Globus pallidus (tissue), 1 donor: ENCODE measurements around the gene ZMYND8.
"Not testable (repeated sequence)": the region's sequence is repeated elsewhere in the genome, so short reads cannot be mapped to it uniquely, and the experiment has no call there.

Experiments
- DNase-seq: peaks from one replicate; pipeline ENCODE4 v3.0.0-alpha.2; 2015; ENCODE audit warnings: low spot score

The ZMYND8 gene

DNA sequence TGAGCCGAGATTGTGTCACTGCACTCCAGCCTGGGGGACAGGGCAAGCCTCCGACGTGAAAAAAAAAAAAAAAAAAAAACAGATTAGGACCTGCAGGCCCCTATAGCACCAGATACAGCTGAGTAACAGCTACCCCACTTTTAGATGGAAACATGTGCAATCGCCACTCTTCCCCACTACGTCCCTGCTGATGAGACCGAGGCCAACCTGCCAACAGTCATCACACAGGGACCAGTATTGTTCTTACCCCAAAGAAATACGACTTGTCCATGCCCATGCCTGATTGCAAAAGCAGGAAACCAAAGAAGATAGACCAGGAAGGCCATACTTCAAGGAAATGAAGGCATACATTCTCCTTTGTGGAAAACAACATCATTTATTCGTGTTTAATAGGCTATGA, 45.8 kb downstream of the ZMYND8 start:
- DNase-seq = no peak

DNA sequence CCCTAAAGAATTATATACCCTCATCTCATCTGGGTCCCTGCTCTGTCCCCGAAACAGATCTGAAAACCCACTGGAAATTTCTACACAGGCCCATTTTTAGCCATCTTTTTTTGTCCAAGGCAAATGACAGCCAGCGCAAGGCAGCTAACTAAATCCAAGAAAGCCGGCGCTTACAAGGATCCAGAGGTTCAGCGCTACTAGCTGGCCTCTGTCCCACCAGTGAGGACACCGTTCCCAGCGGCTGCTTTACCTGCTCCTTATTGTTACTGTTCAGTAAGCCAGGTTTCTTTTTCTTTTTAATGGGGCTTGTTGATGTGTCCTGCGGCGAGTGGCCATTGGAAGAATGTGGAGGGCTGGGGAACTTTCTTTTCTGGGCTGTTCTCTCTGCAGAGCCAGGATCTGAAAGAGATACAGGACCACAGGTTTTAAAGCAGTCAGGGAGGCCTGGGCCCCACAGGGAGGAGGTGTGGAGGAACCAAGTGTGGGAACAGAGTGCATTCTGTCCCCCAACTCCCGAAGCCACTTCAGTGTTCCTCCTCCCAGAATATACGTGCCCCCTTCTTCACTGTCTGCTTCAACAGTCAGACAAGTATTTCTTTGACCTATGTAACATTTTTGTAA, 46.6 kb downstream of the ZMYND8 start:
- DNase-seq = no peak

DNA sequence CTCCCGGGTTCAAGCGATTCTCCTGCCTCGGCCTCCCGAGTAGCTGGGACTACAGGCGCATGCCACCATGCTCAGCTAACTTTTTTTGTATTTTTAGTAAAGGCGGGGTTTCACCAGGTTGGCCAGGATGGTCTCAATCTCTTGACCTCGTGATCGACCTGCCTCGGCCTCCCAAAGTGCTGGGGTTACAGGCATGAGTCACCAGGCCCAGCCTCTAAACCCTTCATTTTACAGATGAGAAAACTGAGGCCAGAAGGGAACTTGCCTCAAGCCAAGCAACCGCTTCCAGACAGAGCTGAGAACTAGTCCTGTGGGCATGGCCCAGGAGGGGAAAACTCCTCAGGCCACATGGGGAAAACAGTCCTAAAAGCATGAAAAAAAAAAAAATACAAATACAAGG, 47.1 kb downstream of the ZMYND8 start:
- DNase-seq = no peak

DNA sequence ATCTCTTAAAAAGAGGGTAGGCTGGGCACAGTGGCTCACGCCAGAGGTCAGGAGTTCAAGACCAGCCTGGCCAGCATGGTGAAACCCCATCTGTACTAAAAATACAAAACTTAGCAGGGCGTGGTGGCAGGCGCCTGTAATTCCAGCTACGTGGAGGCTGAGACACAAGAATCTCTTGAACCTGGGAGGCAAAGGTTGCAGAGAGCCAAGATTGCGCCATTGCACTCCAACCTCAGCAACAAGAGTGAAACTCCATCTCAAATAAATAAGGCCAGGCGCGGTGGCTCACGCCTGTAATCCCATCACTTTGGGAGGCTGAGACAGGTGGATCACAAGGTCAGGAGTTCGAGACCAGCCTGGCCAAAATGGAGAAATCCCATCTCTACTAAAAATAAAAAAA, 48.9 kb downstream of the ZMYND8 start:
- not testable (repeated sequence) for DNase-seq

DNA sequence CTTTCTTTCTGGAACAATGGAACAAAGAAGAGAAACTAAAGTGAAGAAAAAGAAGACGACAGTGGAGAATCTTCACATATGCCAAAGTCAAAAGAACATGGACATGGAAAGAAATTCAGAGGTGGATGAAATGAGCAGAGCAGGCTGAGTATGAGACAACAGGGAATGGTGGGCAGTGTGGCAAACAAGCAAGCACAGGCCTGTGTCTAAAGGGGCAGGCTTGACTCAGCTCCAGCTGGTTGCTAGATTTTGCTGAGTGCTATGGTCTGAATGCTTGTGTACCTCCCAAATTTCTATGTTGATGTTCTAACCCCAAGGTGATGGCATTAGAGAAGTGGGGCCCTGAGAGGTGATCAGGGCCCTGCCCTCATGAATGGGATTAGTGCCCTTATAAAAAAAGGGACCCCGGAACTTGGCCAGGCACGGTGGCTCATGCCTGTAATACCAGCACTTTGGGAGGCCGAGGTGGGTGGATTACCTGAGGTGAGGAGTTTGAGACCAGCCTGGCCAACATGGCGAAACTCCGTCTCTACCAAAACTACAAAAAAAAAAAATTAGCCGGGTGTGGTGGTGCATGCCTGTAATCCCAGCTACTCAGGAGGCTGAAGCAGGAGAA, 49.6 kb downstream of the ZMYND8 start:
- DNase-seq = no peak

DNA sequence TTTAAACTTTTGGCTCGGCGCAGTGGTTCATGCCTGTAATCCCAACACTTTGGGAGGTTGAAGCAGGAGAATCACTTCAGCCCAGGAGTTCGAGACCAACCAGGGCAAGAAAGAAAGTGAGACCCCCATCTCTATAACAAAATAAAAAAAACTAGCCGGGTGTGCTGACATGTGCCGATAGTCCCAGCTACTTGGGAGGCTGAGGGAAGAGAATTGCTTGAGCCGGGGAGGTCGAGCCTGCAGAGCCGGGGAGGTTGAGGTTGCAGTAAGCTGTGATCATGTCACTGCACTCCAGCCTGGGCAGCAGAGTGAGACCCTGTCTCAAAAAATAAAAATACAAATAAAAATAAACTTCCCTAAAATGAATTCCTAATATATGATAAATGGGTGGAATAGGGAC, 50.4 kb downstream of the ZMYND8 start:
- DNase-seq = no peak

DNA sequence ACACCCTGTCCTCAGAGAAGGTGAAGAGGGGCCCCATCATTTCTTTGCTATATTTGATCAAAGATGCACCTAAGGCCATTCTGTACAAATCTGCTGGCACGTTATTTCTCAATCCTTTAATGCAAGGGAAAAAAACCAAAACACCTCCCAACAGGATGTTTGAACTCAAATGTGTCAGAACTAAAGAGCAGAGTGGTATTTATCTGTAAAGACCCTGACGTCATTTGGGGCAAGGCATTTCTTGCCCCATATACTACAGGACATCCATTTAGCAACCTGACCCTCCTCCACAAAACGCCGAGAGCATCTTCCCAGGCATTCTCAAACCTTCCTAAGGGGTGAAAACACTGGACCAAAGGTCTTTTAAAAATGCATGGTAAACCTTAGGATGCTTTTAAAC, 50.8 kb downstream of the ZMYND8 start:
- no peak for DNase-seq

DNA sequence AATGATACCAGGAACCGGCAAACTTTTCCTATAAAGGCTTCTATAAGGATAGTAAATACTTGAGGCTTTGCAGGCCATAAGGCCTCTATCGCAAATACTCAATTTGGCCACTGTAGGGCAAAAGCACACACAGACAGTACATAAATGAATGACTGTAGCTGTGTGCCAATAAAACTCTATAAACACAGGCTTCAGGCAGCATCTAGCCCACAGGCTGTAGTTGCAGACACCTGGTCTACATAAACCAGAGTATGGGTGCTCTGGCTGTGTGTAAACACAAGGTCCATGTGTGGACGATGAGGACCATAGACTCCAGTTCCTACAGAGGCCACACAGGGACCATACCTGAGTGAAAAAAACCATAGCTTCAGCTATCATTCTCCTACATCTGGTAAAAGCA, 52.2 kb downstream of the ZMYND8 start:
- no peak for DNase-seq

DNA sequence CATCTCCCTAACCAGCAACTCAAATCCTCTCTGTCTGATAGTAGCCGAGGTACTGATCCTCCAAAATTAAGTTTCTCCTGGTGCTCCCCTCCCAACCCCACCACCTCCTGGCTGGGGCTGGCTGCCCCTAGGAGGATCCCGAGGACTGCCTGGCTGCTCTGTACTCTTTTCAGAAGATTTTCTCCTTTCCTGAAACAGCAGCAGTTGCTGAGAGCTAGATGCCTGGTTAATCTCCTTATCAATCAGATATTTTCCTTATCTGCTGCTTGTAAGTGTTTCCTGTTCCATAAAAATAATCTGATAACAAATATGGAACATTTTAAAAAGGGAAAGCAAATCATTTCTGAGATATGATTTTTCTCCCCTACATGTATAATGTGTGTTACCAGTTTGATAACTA, 52.8 kb downstream of the ZMYND8 start:
- DNase-seq = no peak

DNA sequence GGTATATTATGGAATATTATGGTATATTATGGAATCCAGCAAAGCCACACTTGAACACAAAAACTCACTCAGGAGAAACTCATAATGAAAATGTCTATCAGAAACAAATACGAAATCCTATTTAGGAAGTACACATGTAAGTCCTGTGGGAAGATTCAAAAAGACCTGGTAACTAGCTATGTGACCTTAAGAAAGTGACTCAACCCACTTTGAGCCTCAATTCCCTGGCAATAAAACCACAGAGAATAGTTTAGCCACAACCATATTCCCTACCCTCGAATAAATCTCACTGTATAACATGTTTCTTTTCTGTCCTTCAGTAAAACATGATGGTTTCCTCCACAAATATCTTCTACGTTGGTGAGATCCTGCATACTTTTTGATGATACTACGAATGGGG, 56.4 kb downstream of the ZMYND8 start:
- no peak for DNase-seq

DNA sequence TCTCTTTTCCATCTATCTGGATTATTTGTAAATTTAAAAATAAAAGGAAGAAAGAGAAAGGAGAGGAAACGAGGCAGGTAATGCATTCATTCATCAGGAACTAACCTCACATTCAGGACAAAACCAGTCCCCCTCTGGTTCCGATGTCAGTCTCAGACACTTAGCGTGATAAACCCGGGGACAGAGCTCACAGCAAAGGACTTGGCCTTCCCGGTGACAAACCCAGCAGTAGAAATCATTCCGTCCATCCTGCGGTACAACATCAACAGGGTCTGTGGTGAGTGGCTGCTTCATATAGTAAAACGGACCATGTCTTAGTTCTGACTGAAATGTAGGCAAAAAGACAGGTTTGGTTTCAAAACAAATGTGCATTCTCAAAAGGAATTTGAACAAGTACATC, 57.9 kb downstream of the ZMYND8 start:
- DNase-seq = no peak

DNA sequence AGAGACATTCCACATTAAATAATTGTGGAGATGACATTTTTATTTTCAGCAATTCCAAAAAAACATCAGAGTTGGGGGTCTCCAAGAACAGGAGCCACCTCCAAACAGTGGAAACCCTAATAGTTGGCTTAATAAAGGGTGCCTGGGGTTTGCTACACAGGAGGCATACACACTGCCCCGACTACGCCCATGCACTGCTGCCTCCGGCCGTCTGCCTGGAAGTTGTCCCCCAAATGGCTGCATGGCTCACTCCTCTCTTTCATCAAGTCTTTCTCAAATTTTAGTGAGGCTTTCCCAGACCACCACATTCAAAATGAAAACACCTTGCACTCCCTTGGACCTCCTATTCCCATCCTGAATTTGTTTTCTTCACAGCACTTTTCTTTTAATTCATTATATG, 58.8 kb downstream of the ZMYND8 start:
- no peak for DNase-seq

DNA sequence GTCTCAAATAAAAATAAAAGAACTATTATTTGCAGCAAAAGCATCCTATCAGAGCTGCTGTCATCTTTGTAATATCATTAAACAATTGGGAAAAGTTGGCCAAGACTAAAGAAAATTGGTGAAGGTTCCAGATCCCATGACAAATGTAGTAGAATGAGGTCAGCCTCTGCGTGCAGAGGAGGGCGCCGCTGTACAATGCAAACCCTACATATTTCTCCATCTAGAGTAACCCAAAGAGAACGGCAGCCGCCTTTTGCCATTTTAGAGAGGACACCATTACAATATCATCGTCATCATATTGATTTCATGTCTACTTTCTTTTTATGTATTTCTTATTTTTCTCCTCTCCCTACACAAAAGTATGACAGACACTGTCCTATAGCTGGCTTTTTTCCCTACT, 59.5 kb downstream of the ZMYND8 start:
- DNase-seq = peak; percentile 68

DNA sequence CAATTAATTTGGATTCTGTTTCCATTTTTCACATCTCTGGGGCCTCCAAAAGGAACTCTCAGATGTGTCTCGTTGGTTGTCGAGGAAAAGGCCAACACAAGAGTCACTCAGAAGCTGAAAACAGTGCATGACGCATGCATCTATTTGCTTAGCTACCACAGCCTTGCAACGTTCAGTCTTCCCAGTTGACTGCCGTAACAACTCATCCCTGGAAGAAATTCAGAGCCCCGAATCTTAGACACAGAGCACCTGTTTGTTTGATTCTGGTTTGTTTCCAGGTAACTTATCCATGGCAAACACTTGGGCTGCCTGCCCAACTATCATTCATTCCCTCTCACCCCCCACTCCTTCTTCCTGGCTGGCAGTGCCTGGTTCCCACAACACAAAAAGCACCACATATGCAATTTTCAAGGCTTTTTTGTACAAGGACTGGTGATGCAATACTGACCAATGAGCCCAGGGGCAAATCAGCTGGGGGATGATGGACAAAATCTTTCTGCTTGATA, 60.5 kb downstream of the ZMYND8 start:
- DNase-seq = peak; percentile 60

DNA sequence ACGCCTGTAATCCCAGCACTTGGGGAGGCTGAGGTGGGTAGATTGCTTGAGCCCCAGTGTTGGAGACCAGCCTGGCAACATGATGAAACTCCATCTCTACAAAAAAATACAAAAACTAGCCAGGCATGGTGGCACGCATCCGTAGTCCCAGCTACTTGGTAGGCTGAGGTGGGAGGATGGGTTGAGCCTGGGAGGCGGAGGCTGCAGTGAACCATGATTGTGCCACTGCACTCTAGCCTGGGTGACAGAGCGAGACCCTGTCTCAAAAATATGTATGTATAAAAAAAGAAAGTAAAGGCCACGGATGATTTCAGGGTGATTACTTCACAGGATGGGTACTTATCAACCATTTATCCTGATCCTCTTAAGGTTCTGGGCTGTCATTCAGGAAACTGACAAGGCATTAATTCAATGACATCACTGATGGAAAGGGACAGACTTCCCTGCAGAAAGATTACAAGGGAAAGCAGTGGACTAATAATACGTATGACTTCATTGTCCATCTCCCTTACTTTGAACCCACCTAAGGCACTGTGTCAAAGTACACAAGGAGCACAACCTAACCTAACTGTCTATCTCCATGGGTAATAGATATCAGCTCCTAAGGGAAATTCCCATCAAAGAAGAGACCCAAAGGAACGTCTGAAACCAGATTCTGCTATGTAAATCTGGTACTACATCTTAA, 61.2 kb downstream of the ZMYND8 start:
- no peak for DNase-seq

DNA sequence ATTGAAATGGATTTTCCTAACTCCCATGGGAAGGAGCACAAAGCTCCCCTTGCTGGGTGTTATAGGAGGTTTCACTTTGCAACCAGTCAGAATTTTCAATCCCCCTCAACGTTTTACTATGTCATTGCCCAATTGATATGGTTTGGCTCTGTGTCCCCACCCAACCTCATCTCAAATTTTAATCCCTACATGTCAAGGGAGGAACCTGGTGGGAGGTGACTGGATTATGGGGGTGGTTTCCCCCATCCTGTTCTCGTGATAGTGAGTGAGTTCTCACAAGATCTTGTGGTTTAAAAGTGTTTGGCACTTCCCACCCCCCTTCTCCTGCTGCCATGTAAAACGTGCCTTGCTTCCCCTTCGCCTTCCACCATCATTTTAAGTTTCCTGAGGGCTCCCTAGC, 62.9 kb downstream of the ZMYND8 start:
- no peak for DNase-seq

DNA sequence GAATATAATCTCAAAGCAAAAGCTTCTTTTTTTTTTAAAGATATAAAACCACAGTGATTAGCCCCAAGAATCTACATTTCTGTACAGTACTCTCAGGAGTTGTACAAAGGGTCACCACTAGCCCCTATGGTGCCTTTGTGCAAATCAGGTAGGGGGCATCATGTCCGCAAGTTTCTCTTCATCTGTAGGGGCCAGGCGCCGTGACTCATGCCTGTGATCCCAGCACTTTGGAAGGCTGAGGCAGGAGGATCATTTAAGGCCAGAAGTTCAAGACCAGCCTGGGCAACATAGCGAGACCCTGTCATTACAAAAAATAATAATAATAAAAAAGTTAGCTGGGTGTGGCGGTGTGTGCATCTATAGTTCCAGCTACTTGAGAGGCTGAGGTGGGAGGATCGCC, 63.9 kb downstream of the ZMYND8 start:
- no peak for DNase-seq

DNA sequence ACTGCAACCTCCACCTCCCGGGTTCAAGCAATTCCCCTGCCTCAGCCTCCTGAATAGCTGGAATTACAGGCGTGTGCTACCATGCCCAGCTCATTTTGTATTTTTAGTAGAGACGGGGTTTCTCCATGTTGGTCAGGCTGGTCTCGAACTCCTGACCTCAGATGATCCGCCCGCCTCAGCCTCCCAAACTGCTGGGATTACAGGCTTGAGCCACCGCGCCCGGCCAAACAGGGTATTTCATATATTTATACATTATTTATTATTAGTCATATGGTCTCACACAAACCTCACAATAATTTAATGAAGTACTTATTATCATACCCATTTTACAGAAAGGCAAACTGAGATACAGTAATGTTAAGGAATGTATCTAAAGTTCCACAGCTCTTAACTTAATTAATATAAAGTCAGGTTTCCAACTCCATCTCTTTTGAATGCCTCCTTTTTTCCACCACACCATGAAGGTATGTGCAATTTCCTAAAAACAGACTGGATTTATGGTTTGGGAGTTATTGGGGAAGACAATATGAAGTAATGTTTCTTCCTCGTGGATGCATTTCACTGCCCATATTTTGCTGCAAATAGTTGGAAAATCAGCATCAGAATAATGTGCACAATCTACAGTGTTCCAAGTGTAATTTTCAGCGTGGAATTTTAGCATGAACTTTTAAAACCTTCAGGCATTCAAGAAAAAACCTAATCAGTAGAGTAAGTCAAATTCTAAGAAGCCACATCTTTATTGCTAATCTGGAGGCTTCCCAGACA, 65.7 kb downstream of the ZMYND8 start:
- no peak for DNase-seq

DNA sequence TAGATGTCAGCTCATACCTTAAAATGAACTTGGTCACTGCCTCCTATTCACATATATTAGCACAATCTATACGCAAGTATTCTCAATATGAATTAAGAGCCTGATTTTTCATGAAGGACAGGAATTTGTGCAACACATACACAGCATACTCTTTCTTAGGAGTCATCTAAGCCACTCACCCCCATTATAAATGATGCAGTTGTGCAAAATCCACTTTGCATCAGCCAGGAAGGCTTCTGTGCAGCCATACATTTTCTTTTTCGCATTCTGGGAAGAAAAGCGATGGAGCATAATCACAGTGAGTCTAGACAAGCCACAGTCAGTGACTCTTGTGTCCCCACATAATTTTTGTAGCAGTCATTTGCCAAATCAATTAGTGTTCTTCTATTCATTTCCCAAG, 66.5 kb downstream of the ZMYND8 start:
- DNase-seq = no peak

DNA sequence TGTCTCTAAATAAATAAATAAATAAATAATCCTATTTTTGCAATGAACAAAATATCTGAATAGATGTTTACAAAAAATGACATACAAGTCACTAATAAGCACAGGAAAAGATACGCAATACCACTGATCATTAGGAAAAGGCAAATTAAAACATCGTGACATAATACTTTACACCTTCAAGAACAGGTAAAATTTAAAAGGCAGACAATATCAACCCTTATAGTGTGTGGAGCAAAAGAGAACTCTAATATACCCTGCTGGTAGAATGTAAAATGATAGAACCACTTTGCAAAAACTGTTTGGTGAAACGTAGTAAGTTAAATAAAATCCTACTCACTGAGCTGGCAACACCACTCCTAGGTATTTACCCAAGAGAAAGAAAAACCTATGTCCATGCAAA, 67.4 kb downstream of the ZMYND8 start:
- DNase-seq = no peak

DNA sequence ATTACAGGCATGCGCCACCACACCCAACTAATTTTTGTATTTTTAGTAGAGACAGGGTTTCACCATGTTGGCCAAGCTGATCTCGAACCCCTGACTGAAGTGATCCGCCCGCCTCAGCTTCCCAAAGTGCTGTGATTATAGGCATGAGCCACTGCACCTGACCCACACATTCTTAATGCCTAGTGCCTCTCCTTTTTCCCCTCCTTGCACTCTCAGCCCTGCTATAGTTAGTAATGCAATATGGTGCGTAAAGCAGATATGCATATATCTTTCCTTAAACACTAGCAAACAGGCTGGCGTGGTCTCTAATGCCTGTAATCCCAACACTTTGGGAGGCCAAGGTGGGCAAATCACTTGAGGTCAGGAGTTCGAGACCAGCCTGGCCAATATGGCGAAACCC, 68.0 kb downstream of the ZMYND8 start:
- DNase-seq = not testable (repeated sequence)

DNA sequence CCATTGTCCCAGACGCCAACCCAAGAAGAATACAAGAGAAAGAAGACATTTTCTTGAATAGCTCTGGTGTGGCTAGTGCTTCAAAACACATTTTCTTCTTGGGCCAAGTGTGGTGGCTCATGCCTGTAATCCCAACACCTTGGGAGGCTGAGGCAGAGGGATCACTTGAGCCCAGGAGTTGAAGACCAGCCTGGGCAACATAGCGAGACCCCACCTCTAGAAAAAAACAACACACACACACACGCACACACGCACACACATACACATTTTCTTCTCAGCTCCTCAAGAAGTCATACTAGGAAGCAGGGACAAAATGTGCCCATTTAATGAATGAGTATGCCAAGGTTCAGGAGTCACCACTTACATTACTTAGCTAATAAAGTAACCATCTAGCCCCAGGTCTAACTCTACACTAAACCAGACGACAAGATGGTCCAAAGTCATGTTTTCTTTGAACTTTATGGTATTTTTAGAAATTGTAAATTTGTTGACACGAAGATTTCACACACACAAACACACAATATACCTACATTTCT, 68.8 kb downstream of the ZMYND8 start:
- DNase-seq = no peak

DNA sequence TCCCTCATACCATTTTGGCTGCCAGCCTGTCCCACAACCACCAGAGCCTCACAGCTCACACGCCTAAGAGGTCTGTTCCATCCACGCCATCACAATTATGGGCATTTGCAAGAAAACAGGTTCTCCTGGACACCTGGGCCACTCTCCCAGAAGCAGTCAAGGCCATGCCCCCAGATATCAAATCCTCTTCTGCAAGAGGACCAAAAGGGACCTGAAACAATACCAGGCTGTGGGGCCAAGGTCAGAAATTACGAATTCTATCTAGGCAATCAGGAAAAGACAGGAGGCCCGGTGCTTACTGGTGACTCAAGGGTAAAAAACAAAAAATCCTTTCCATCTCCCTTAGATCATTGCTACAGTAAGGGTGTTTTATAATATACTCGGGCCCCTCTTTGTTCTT, 69.8 kb downstream of the ZMYND8 start:
- no peak for DNase-seq
